Measurements from ENCODE around the gene PIAS2. TPM values are rescaled to one million over a fixed set of nuclear protein-coding genes. Genes with fewer than 3 reads are reported as not detected.

PIAS2 gene
- 14.1 and 18.4 TPM in 2 replicates for total RNA-seq

DNA sequence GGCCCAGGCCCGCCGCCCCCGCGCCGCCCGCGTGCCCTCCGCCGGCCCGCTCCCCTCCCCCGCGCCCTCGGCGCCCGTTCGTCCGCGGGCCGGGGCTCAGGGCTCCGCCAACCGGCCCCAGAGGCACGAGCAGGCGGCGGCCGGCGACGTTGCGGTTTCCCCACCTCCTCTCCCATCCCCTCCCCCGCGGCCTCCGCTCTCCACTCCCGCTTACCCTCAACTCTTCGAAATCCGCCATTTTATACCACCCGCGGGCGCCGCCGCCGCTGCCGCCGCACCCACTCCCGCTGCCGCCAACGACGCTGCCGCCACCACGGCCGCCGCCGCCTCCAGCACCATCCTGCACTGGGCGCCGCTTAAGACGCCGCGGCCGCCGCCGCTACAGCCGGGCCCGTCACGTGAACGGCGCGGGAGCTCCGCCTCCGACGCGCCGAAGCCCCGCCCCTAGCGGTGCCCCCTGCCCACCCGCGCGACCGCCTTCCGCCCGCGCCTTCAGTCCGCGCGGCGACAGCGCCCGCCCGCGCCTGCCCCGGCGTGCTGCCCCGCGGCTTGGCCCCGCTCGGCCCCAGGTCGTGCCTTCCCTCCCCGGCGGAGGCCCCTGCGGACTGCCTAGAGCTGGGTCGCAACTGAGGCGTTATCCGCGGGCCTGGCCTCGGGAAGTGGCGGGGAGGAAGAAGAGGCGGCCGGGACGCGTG, at the start of gene PIAS2, which contains the start of gene KATNAL2:
Gene PIAS2, minus strand, starts transcription at position 400 of the 695 bp plus-strand sequence. Its CDS starts 162 bp downstream, at position 238.
Gene KATNAL2, plus strand, starts transcription at position 495 of the 695 bp plus-strand sequence. CDS start 29,271 bp downstream, outside the sequence.

DNA sequence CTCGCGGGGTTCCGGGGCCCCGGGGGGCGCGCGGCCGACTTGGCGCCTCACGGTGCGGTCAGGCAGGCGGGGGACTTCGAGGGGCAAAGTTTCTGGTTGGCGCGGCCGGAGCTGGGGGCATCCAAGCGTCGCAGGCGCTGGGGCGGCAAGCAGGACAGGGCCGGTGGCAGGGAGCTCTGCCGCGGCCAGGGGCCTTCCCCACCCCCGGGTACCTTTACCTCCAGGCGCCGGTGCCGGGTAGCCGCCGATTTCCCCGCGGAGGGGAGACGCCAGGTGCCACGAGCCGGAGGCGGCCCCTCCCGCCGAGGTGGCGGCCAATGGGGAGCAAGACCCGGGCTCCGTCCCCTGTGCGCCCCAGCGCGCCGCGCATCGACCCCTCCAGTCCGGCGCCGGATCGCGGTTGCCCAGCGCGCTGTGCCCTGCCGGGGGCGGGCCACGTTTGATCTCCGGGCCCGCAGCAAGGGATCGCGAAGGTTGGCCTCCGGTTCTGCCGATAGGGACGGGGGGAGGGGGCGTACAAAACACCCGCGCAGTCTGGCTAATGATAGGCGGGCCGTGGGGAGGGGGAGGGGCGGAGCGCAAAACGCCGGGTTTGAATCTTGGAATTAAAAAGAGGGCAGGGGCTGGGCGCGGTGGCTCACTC, 160.6 kb downstream of the PIAS2 start, which contains the start of gene ST8SIA5:
Gene ST8SIA5, minus strand, starts transcription at position 495 of the 643 bp plus-strand sequence. CDS start 545 bp downstream, outside the sequence.

Other genes starting within 250 kb of the PIAS2 start
- under 0.01 TPM in 2 replicates for gene ST8SIA5, start 160.5 kb downstream of the PIAS2 start, total RNA-seq
- gene KATNAL2, start 95 bp upstream of the PIAS2 start, total RNA-seq = 3.4 and 4.1 TPM in 2 replicates
- not detected in 2 replicates for gene ELOA2, start 118.1 kb upstream of the PIAS2 start, total RNA-seq
- gene HDHD2, start 233.0 kb upstream of the PIAS2 start, total RNA-seq = 19.4 and 21.3 TPM in 2 replicates